NCI-H1092 (cell line): ENCODE measurements around the gene CPNE5.

ENCODE experiments used
- DNase-seq: peaks from one replicate; lab custom pipeline; 2025; lab: John Stamatoyannopoulos, UW

The CPNE5 gene

GRCh38 chr6:36834576-36835341 lies 4.5 kb downstream of the CPNE5 start:
- no peak for DNase-seq

DNA sequence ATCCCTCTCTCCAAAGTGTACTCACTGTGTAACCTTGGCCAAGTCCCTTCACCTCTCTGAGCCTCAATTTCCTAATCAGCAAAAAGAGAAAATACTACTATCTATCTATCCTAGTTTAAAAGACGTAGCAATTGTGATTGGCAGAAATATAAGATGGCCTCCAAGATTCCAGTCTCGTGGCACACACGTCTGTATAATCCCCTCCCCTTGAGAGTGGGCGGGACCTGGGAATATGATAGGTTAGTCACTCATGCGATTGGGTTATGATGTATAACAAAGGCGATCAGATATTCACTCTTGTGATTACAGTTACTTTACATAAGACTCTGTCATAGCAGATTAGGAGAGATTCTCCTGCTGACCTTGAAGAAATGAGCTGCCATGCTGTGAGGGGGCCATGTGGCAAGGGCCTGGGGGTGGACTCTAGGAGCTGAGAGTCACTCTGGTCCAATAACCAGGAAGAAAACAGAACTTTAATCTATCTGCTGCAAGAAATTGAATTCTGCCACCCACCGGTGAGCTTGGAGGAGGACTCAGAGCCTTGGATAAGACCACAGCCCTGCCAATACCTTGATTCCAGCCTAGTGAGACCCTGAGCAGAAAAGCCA lies 6.0 kb downstream of the CPNE5 start:
- no peak for DNase-seq

DNA sequence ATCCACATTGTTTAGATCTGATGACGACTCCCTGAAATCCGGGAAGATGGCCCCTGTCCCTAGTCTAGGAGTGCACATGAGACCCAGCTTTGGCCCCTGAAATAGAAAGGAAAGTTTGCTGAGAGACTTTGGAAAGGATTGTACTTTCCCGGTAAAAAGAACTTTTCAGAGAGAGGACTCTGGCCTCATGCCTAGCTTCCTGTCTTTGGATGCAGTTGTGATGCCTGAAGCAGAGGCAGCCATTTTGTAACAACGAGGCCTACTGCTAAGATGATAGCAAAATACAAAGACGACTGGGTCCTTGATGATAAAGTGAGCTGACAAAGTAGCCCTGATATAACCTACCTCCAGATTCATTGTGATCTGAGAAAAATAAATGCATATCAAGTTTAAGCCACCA lies 6.9 kb downstream of the CPNE5 start:
- DNase-seq, result no peak

DNA sequence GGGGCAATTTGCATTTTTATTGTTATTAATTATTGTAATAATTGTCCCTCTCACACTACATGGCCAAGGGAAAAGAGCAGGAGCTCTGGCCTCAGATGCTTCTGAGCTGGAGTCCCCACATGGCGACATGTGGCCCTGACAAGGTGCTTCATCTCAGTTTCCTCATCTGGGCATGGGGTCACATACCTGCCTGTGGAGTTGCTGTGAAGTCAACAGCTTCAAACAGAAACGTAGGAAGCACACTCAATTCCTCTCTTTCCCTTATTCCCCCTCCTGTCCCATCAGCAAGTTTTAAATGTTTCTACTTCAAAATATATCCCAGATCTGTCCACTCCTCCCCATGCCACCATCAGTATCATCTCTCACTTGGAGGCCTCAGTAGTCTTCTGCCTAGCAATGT lies 8.7 kb downstream of the CPNE5 start:
- no peak for DNase-seq

DNA sequence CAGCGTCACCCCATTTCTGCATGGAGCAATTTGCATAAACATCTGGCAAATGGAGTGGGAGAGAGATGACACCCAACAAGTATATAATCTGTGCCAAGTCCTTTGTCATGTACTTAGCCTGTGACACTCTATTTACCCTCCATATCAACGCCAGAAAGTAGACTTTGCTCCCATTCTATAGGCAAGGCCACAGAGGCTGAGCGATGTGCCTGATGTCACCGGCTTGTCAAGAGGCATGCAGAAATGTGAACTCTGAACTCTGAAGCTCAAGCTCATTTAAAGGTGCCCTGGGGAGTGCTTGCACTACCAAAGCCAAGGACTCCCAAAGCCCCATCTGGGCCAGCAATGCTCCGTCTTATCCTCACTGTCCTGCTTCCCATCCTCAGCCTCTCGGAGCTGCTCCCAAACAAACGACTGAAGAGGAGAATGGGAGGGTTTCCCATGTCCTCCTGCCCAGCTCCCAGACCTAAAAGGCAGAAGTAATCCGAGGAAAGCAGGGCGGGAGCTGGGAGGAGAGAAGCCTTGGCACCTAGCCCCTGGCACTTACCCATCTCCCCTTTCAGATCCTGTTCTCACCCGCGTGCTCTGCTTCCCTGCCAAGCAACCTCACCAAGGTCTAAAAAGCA lies 9.2 kb downstream of the CPNE5 start:
- DNase-seq, result peak; percentile 71

DNA sequence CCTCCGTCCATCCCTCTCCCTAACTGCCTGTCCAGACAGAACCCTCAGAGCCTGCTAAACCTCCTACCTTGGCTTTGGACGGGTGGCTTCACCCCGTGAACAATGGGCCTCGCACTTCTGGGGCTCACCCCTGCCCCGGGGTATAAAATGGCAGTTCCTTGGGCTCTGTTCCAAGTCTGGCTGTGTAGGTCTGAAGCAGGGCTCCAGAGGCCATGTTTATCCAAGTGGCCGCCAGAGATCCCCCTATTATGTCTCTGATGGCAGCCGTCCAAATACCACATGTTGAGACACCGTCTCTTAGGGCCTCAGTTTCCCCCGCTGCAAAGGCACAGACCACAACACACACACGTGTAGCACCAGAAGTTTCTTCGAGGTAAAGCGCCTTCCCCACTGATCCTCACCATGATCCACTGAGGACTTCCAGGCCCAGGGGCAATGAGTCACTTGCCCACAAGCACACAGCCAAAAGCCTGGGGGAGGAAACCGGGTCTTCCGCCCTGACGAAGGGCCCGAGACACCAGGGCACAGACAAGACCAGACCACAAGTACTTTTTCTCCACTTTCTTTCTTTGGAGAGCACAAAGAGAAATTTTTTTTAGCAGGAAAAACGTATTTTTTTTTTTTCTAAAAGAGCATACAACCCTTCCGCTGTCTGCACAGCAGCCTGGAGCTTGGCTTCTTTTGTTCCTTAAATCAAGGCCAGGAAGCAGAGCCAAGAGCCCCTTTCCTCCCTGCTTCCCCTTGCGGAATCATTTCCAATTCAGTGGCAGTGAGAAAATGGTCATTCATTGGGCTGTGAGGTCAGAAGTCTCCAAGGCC lies 11.8 kb downstream of the CPNE5 start:
- no peak for DNase-seq

- DNase-seq, result no peak
Observed at GRCh38 chr6:36826520-36827227, 12.6 kb downstream of the CPNE5 start.

DNA sequence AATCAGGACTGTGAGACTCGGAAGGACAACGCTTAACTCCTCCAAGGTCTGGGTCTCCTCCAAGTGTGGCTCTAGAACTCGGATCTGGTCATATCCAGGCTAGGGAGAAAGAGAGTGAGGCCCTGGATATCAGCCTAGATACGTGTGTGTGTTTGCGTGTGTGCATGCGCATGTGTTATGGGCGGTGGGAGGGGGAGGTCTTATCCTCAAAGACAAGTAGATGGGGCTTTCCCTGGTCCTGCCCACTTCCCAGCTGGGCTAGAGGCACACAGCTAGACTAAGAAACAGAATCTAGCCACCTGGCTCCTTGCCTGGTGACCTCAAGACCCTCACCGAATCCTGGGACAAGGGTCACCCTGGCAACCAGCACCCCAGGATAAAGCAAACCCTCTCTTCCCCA lies 13.2 kb downstream of the CPNE5 start:
- no peak for DNase-seq

GRCh38 chr6:36825452-36825851 lies 13.8 kb downstream of the CPNE5 start:
- DNase-seq, result no peak

DNA sequence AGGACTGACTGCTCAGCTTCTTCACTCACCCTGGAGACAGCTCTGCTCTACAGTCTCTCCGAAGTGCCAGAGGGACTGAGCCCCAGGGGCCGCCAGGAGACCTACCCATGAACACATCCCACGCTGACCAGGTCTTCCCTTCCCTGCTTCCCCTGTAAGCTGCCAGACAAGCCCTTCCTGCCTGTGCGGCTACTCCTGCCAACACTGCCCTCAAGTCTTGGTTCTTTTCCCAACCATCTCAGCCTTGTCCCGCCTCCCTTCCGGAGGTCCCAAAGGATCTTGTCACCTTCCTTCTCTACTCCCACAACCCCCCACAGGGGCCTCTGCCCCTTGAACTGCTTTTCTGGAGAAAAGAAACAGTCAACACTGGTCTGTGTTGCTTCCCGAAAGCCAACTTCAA lies 15.0 kb downstream of the CPNE5 start:
- DNase-seq, result no peak

- DNase-seq, result no peak
Observed at GRCh38 chr6:36823421-36824096, 15.7 kb downstream of the CPNE5 start.

- DNase-seq, result no peak
Observed at GRCh38 chr6:36822506-36823269, 16.6 kb downstream of the CPNE5 start.

DNA sequence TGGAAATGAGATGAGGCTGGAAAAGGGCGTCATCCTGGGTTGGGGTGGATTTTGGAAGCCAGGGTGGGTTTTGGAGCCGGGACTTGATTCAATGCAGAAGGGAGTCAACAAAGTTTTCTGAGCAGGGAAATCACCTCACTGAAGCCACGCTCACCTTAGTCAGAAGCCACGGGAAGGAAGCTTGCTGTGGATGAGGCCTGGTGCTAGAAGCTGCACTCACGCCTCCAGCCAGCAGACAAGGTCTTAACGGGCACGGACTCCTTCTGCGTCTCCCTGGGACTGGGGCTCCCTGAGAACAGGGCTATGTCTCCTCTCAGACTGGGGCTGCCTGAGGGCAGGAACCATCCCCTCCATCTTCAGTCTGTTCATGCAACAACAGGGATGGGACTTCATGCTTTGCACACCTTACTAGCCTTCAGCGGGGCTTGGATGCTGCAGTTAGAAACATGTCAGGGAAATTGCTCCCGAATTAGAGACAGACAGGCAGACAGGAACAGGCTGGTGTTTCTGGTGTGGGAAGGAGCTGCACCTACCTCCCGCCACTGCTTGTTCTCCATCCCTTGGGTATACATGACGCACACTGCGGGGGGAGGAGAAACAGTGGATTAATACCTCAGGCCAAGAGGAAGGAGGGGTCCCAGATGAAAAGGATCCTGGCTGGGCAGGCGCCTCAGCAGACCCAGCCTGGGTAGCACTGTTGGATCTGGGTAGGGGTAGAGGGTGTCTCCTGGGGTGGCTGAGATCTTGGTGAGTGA lies 17.5 kb downstream of the CPNE5 start:
- DNase-seq, result no peak

GRCh38 chr6:36820700-36821580 lies 18.3 kb downstream of the CPNE5 start:
- no peak for DNase-seq

DNA sequence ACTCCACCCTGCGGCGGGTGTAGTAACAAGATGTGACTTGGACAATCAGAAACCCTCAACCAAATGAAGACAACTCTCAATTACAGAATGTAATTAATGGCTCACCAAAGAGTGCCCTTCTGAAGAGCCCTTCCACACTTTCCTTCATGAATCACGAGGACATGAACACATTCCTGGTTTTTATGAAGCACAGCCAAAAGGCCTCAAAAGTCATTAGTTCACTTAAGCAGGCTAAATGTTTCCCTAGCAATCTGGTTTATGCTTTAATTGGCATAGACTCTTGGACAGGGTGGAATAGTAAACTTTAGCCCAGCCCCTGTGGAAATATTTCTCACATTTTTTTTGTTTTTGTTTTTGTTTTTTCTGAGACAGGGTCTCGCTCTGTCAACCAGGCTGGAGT lies 20.5 kb downstream of the CPNE5 start:
- no peak for DNase-seq

- no peak for DNase-seq
Observed at GRCh38 chr6:36817847-36818246, 21.4 kb downstream of the CPNE5 start.

DNA sequence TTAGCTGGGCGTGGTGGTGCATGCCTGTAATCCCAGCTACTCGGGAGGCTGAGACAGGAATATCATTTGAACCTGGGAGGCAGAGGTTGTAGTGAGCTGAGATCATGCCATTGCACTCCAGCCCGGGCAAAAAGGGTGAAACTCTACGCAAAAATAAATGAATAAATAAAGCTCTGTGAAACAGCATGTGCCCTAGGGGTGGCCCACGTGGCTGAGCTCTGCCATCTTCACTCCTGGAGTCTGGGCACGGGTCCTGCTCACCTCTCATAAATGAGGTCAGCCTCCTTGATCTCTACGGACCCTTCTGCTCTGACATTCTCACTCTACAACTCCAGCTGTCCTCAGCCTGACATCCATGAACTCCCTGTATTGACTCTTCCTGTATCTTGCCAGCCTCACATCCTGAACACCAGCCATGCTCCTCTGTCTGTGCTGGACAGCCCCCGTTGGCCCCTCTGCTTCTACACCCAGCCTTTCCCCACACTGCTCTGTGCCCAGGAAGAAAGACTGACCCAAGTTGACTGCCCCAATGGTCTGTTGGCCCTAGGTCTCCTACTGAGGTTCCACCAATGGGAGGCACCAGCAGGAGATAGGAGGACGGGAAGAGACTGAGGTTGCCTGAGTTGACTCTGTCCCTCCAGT lies 21.9 kb downstream of the CPNE5 start:
- no peak for DNase-seq
